H9 (cell line): ENCODE data around the gene KIAA1671. TPM values are rescaled to one million over a fixed set of nuclear protein-coding genes. Genes with fewer than 3 reads are reported as not detected.

ENCODE experiments used
- DNase-seq: peaks from one replicate; pipeline ENCODE4 v3.0.0-alpha.2; 2017
- H2AFZ ChIP-seq: one replicate; pipeline ENCODE4 v1.6.1; 2013; ENCODE audit warnings: mild to moderate bottlenecking, low read length, control low read depth, moderate library complexity
- H2AK5ac ChIP-seq: 2 replicates; pipeline ENCODE4 v1.6.1; 2013; ENCODE audit warnings: low read length, control low read depth, mixed read lengths; ENCODE audit not compliant: insufficient read length
- H2BK120ac ChIP-seq: one replicate; pipeline ENCODE4 v1.6.1; 2013; ENCODE audit warnings: low read depth, mild to moderate bottlenecking, low read length, control low read depth, inconsistent platforms; ENCODE audit not compliant: poor library complexity, severe bottlenecking
- H2BK12ac ChIP-seq: 2 replicates; pipeline ENCODE4 v1.6.1; 2013; ENCODE audit warnings: low read length, control low read depth, mixed read lengths, low read depth; ENCODE audit not compliant: insufficient read length
- H2BK15ac ChIP-seq: 2 replicates; pipeline ENCODE4 v1.6.1; 2013; ENCODE audit warnings: low read depth, low read length, control low read depth
- H2BK20ac ChIP-seq: one replicate; pipeline ENCODE4 v1.6.1; 2013; ENCODE audit warnings: low read depth, mild to moderate bottlenecking, low read length, control low read depth, inconsistent platforms; ENCODE audit not compliant: poor library complexity, severe bottlenecking
- H2BK5ac ChIP-seq: 2 replicates; pipeline ENCODE4 v1.6.1; 2013; ENCODE audit warnings: low read length, control low read depth, mixed read lengths; ENCODE audit not compliant: insufficient read length
- H3K14ac ChIP-seq: 2 replicates; pipeline ENCODE4 v1.6.1; 2013; ENCODE audit warnings: low read length, control low read depth; ENCODE audit not compliant: insufficient read depth
- H3K18ac ChIP-seq: 2 replicates; pipeline ENCODE4 v1.6.1; 2013; ENCODE audit warnings: low read depth, mild to moderate bottlenecking, mixed read lengths, low read length, control low read depth; ENCODE audit not compliant: insufficient read length
- H3K23ac ChIP-seq: 2 replicates; pipeline ENCODE4 v1.6.1; 2013; ENCODE audit warnings: low read length, control low read depth, mixed read lengths, low read depth; ENCODE audit not compliant: insufficient read length
- H3K23me2 ChIP-seq: 2 replicates; pipeline ENCODE4 v1.6.1; 2013; ENCODE audit warnings: low read depth, mild to moderate bottlenecking, mixed read lengths, low read length, control low read depth; ENCODE audit not compliant: insufficient read length, poor library complexity, severe bottlenecking
- H3K27ac ChIP-seq: 2 replicates; pipeline ENCODE4 v1.5.1; 2013; ENCODE audit warnings: low read length, control low read depth, mixed read lengths, low read depth; ENCODE audit not compliant: insufficient read length
- H3K27me3 ChIP-seq: 2 replicates; pipeline ENCODE4 v1.6.1; 2013; ENCODE audit warnings: low read length, control low read depth, inconsistent platforms; ENCODE audit not compliant: insufficient read depth
- H3K4ac ChIP-seq: 2 replicates; pipeline ENCODE4 v1.6.1; 2013; ENCODE audit warnings: low read depth, mild to moderate bottlenecking, control low read depth, inconsistent platforms, low read length, moderate library complexity
- H3K4me1 ChIP-seq: 2 replicates; pipeline ENCODE4 v1.6.1; 2013; ENCODE audit warnings: low read length, control low read depth, inconsistent platforms; ENCODE audit not compliant: insufficient read depth
- H3K4me2 ChIP-seq: 2 replicates; pipeline ENCODE4 v1.6.1; 2013; ENCODE audit warnings: low read length, control low read depth, mixed read lengths; ENCODE audit not compliant: insufficient read length, insufficient read depth
- H3K56ac ChIP-seq: 2 replicates; pipeline ENCODE4 v1.6.1; 2013; ENCODE audit warnings: low read depth, mild to moderate bottlenecking, mixed read lengths, low read length, control low read depth; ENCODE audit not compliant: insufficient read length
- H3K79me1 ChIP-seq: 2 replicates; pipeline ENCODE4 v1.6.1; 2013; ENCODE audit warnings: low read depth, mild to moderate bottlenecking, moderate library complexity, low read length, control low read depth, inconsistent platforms; ENCODE audit not compliant: insufficient read depth, poor library complexity, severe bottlenecking
- H3K79me2 ChIP-seq: 2 replicates; pipeline ENCODE4 v1.6.1; 2013; ENCODE audit warnings: low read length, control low read depth, inconsistent platforms; ENCODE audit not compliant: insufficient read depth
- H3K9ac ChIP-seq: 2 replicates; pipeline ENCODE4 v1.6.1; 2013; ENCODE audit warnings: low read length, control low read depth, mixed read lengths; ENCODE audit not compliant: insufficient read length; ENCODE audit errors: extremely low read depth
- H3K9me3 ChIP-seq: one replicate; pipeline ENCODE4 v1.6.1; 2013; ENCODE audit warnings: low read depth, low read length, inconsistent platforms; ENCODE audit not compliant: control insufficient read depth
- H3T11ph ChIP-seq: one replicate; pipeline ENCODE4 v1.6.1; 2013; ENCODE audit warnings: mild to moderate bottlenecking, low read length, control low read depth, inconsistent platforms
- H4K20me1 ChIP-seq: one replicate; pipeline ENCODE4 v1.6.1; 2013; ENCODE audit not compliant: control insufficient read depth, insufficient read length, insufficient read depth
- H4K5ac ChIP-seq: 2 replicates; pipeline ENCODE4 v1.6.1; 2013; ENCODE audit warnings: low read depth, mild to moderate bottlenecking, mixed read lengths, low read length, control low read depth; ENCODE audit not compliant: insufficient read length
- H4K8ac ChIP-seq: replicated peaks from 2 replicates; pipeline ENCODE4 v1.6.1; 2013; ENCODE audit warnings: low read length, control low read depth, mixed read lengths, low read depth; ENCODE audit not compliant: insufficient read length
- H4K91ac ChIP-seq: 2 replicates; pipeline ENCODE4 v1.6.1; 2013; ENCODE audit warnings: low read depth, mild to moderate bottlenecking, moderate library complexity, mixed read lengths, low read length, control low read depth; ENCODE audit not compliant: insufficient read length
- H3K27ac Mint-ChIP-seq, 3 experiments: 2 replicates in 2 of 3; 3 replicates in 1 of 3; pipeline ENCODE4 v1.8.0; 2020 to 2021; ENCODE audit warnings: mixed read lengths in 3 of 3, mild to moderate bottlenecking in 1 of 3, moderate library complexity in 1 of 3
- H3K27me3 Mint-ChIP-seq: 2 replicates; pipeline ENCODE4 v1.8.0; 2021; ENCODE audit warnings: low read depth, mild to moderate bottlenecking, moderate library complexity, mixed read lengths
- H3K36me3 Mint-ChIP-seq, 3 experiments: 2 replicates in 2 of 3; 3 replicates in 1 of 3; pipeline ENCODE4 v1.8.0; 2020 to 2021; ENCODE audit warnings: low read depth in 3 of 3, mixed read lengths in 3 of 3; ENCODE audit not compliant: insufficient read depth in 1 of 3
- H3K4me1 Mint-ChIP-seq, 2 experiments: 2 replicates each; pipeline ENCODE4 v1.8.0; 2020; ENCODE audit warnings: mixed read lengths in 2 of 2
- H3K4me3 Mint-ChIP-seq, 2 experiments: 2 replicates in 1 of 2; 3 replicates in 1 of 2; pipeline ENCODE4 v1.8.0; 2020 to 2021; ENCODE audit warnings: mild to moderate bottlenecking in 2 of 2, mixed read lengths in 2 of 2, moderate library complexity in 1 of 2
- H3K9me3 Mint-ChIP-seq, 2 experiments: 2 replicates in 1 of 2; 3 replicates in 1 of 2; pipeline ENCODE4 v1.8.0; 2020; ENCODE audit warnings: mild to moderate bottlenecking in 2 of 2, mixed read lengths in 2 of 2, moderate library complexity in 1 of 2
- CTCF ChIP-seq: fragments of 200-600 bp; sonication (generic); conservative IDR thresholded peaks from 3 replicates; pipeline ENCODE4 v1.8.0; 2021; ENCODE audit warnings: antibody characterized with exemption, mild to moderate bottlenecking
- WGBS: extraction: QIAGEN DNeasy Blood & Tissue Kit; methylation state at CpG from one replicate; pipeline ENCODE4 v1.1.7; 2013; ENCODE audit warnings: missing lambda C conversion rate, low lambda C conversion rate, mixed read lengths; ENCODE audit not compliant: insufficient read length; ENCODE audit errors: extremely low coverage; 5-methylcytosine and 5-hydroxymethylcytosine counted together
- total RNA-seq: library from RNA; stranded (reverse); gene quantifications from 2 replicates; pipeline ENCODE4 v1.2.1, GENCODE V29; 2021

The KIAA1671 gene
- total RNA-seq, 1 experiment from 2014 or later = 22.6 TPM

DNA sequence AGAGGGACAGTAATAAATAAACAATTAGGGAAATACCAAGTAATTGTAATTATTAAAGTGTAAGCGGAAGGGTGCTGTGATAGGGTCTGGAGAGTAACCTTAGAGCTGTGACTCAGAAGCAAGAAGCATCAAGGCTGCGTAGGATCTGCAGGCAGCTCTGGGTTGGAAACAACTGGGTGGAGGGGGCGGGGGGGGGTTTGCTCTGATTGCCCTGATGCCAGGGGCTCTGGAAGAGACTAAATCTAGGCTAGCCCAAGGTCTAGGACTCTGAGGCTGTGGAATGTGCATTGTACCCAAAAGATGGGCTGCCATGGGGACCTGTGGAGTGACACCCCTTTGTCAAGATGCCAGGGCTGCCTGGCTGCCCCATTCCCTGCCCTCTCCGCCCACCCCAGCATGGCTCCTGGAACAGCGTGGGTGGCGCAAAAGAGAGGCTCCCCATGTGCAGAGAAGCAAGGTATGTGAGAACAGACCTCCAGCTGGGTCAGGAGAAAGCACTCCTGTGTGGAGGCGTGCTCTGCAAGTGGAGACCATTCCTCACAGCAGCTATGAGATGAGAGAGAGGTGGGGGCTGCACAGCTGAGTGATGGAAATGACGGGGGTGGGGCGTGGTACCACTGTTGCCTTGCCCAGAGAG, 146.0 kb downstream of the KIAA1671 start:
- Histone ChIP-seq H3K14ac (peak overlapping the region; percentile 45), H3K79me2 (no peaks in the 10 kb centered on the region), H2BK15ac (no peak overlapping the region), H3T11ph (no peak overlapping the region), H3K9ac (no peak overlapping the region), H2AFZ (no peak overlapping the region), H3K4ac (no peak overlapping the region), H3K27ac (no peak overlapping the region), H2BK20ac (no peak overlapping the region), H4K5ac (no peak overlapping the region), H3K23ac (no peak overlapping the region), H2BK12ac (no peak overlapping the region), H2BK5ac (no peak overlapping the region), H3K23me2 (no peaks in the 10 kb centered on the region), H4K91ac (no peak overlapping the region), H4K20me1 (no peaks in the 10 kb centered on the region), H3K56ac (no peak overlapping the region), H2AK5ac (no peak overlapping the region), H3K4me1 (peaks cover 3% of the 10 kb centered on the region; the same call in 1 of the 2 replicates), H3K9me3 (no peaks in the 10 kb centered on the region), H2BK120ac (no peak overlapping the region), H3K27me3 (no peaks in the 10 kb centered on the region), H3K79me1 (no peaks in the 10 kb centered on the region), H4K8ac (no peak overlapping the region), H3K4me2 (no peak overlapping the region), H3K18ac (no peak overlapping the region)
- Mint-ChIP-seq H3K27ac (peak overlapping the region in 2 of 3 experiments; percentile 63 to 71; a peak in 1 of 7 replicates), H3K27me3 (no peaks in the 10 kb centered on the region), H3K4me1 (peaks cover 28 to 39% of the 10 kb centered on the region in 2 experiments), H3K4me3 (no peak overlapping the region; a peak in 1 of 5 replicates), H3K9me3 (no peaks in the 10 kb centered on the region), H3K36me3 (no peaks in the 10 kb centered on the region; a peak in 1 of 7 replicates)
- no CpG with 5 or more reads among the region's 9 CpGs for WGBS
- DNase-seq = no peak
- no peak for TF ChIP-seq CTCF
